Gastrocnemius medialis (tissue), 4 donors: Measurements from ENCODE around the gene NET1.

Experiments used
- POLR2A ChIP-seq, 2 donors: fragments of 450-650 bp; IDR thresholded peaks; one replicate each; pipeline ENCODE4 v1.6.1; 2017; ENCODE audit warnings: antibody characterized with exemption in 2 of 2, mild to moderate bottlenecking in 2 of 2, moderate library complexity in 2 of 2
- TF ChIP-seq, protein P1 (sequence below), 5 experiments: fragments of 450-650 bp in 3 of 5; fragments of 200-600 bp in 2 of 5; sonication (generic) in 2 of 5; IDR thresholded peaks in 4 of 5; conservative IDR thresholded peaks in 1 of 5; 1 replicate in 4 of 5; 2 replicates in 1 of 5; pipeline ENCODE4 v1.5.1; 2016 to 2019; ENCODE audit warnings: antibody characterized with exemption in 5 of 5, mild to moderate bottlenecking in 3 of 5, moderate library complexity in 3 of 5

DNA sequence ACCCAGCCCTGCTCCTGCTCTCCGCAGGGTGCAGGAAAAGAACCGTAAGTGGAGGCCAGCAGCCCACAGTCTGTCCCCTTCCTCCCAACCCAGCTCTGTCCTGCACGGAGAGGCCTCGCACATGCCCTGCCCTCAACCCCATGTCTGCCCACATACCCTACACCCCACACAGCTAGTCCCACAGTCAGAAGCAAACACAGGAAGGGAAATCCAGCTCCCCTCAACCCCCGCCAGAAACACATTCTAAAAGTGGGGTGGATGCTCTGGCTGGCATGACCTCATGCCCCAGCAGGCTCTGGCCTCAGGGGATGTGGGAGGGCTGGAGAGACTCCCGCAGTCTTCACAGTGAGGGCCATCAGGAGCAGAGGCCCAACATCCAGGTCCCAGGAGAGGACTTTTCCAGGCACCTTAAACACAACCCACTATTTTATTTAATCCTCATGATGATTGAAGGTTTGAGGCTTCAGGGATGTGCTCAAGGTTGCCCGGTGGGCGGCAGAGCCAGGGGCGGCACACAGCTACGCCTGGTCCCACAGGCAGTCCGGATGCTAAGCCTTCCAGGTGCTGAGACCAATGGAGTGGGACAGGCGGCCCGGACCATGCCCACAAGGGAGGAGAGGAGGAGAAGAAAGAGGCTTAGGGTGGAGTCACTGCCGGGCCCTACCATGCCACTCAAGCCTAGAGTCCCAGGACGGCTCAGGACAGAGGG is 57.1 kb downstream of the NET1 start:
- TF ChIP-seq, protein P1, sequence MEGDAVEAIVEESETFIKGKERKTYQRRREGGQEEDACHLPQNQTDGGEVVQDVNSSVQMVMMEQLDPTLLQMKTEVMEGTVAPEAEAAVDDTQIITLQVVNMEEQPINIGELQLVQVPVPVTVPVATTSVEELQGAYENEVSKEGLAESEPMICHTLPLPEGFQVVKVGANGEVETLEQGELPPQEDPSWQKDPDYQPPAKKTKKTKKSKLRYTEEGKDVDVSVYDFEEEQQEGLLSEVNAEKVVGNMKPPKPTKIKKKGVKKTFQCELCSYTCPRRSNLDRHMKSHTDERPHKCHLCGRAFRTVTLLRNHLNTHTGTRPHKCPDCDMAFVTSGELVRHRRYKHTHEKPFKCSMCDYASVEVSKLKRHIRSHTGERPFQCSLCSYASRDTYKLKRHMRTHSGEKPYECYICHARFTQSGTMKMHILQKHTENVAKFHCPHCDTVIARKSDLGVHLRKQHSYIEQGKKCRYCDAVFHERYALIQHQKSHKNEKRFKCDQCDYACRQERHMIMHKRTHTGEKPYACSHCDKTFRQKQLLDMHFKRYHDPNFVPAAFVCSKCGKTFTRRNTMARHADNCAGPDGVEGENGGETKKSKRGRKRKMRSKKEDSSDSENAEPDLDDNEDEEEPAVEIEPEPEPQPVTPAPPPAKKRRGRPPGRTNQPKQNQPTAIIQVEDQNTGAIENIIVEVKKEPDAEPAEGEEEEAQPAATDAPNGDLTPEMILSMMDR (IDR thresholded peaks at IDR 0.05 in 4 of 5, conservative IDR thresholded peaks at IDR 0.05 in 1 of 5) = no peak
- TF ChIP-seq POLR2A (IDR thresholded peaks at IDR 0.05) = no peak
